Chondrocyte (in vitro differentiated cells): ENCODE data around the gene PPM1G. TPM values are rescaled to one million over a fixed set of nuclear protein-coding genes. Genes with fewer than 3 reads are reported as not detected.
"Not testable (repeated sequence)": the region's sequence is repeated elsewhere in the genome, so short reads cannot be mapped to it uniquely, and the experiment has no call there.

Experiments
- DNase-seq: peaks from one replicate; pipeline ENCODE4 v3.0.0; 2021; ENCODE audit warnings: mixed read lengths, low spot score
- H3K27ac Mint-ChIP-seq: one replicate; pipeline ENCODE4 v1.8.0; 2021; ENCODE audit warnings: mild to moderate bottlenecking, moderate library complexity, mixed read lengths; ENCODE audit not compliant: unreplicated experiment
- H3K27me3 Mint-ChIP-seq: 2 replicates; pipeline ENCODE4 v1.8.0; 2021; ENCODE audit warnings: low read depth, mixed read lengths
- H3K36me3 Mint-ChIP-seq: 2 replicates; pipeline ENCODE4 v1.8.0; 2021; ENCODE audit warnings: low read depth, mixed read lengths
- H3K4me1 Mint-ChIP-seq: 2 replicates; pipeline ENCODE4 v1.8.0; 2021; ENCODE audit warnings: low read depth, mild to moderate bottlenecking, mixed read lengths
- H3K4me3 Mint-ChIP-seq: one replicate; pipeline ENCODE4 v1.8.0; 2021; ENCODE audit warnings: mild to moderate bottlenecking, moderate library complexity, mixed read lengths; ENCODE audit not compliant: unreplicated experiment
- H3K9me3 Mint-ChIP-seq: 2 replicates; pipeline ENCODE4 v1.8.0; 2021; ENCODE audit warnings: low read depth, mixed read lengths
- CTCF ChIP-seq: fragments of 200-600 bp; sonication (generic); IDR thresholded peaks from 2 replicates; pipeline ENCODE4 v1.5.0; 2021; ENCODE audit warnings: antibody characterized with exemption, mild to moderate bottlenecking, moderate library complexity
- total RNA-seq: library from RNA; stranded (reverse); gene quantifications from 3 replicates; pipeline ENCODE4 v1.2.1, GENCODE V29; 2021

Gene PPM1G
- total RNA-seq, 1 donor from 2014 or later = 55.7 TPM

- no peak overlapping the region for H3K4me3 Mint-ChIP-seq
- H3K4me1 Mint-ChIP-seq = peaks cover 9% of the 10 kb centered on the region
- H3K27me3 Mint-ChIP-seq = no peaks in the 10 kb centered on the region
- no peak for DNase-seq
- TF ChIP-seq CTCF = no peak
- no peaks in the 10 kb centered on the region for H3K9me3 Mint-ChIP-seq
- no peak overlapping the region for H3K27ac Mint-ChIP-seq
- H3K36me3 Mint-ChIP-seq = peaks cover 22% of the 10 kb centered on the region
Measured at GRCh38 chr2:27362678-27363420, 46.5 kb downstream of the PPM1G start.

- no peaks in the 10 kb centered on the region for H3K36me3 Mint-ChIP-seq
- peak within 1 kb of the TSS; percentile 99 for H3K4me3 Mint-ChIP-seq
- H3K9me3 Mint-ChIP-seq = no peaks in the 10 kb centered on the region
- peaks cover 39% of the 10 kb centered on the region for H3K4me1 Mint-ChIP-seq
- peak; percentile 98 for DNase-seq
- peak; percentile 10 for TF ChIP-seq CTCF
- peak within 1 kb of the TSS; percentile 100 for H3K27ac Mint-ChIP-seq
- no peaks in the 10 kb centered on the region for H3K27me3 Mint-ChIP-seq
Measured at GRCh38 chr2:27356382-27357181, 52.8 kb downstream of the PPM1G start, which contains the start of gene GTF3C2. TSS of gene GTF3C2 (minus strand) at chr2:27356764. CDS start at chr2:27343554, 13,210 bp downstream.

- TF ChIP-seq CTCF = no peak
- Mint-ChIP-seq H3K27me3 (no peaks in the 10 kb centered on the region), H3K4me3 (peak overlapping the region; percentile 99), H3K36me3 (no peaks in the 10 kb centered on the region), H3K27ac (peak overlapping the region; percentile 100), H3K4me1 (peaks cover 39% of the 10 kb centered on the region), H3K9me3 (no peaks in the 10 kb centered on the region)
- DNase-seq = no peak
Measured at GRCh38 chr2:27356056-27356381, 53.4 kb downstream of the PPM1G start.

- no peak for DNase-seq
- Mint-ChIP-seq H3K27ac (no peak overlapping the region), H3K4me3 (no peak overlapping the region), H3K9me3 (no peaks in the 10 kb centered on the region), H3K27me3 (no peaks in the 10 kb centered on the region), H3K36me3 (no peaks in the 10 kb centered on the region), H3K4me1 (peaks cover 44% of the 10 kb centered on the region)
- TF ChIP-seq CTCF = no peak
Measured at GRCh38 chr2:27354597-27354927, 54.8 kb downstream of the PPM1G start.

- Mint-ChIP-seq H3K27me3 (no peaks in the 10 kb centered on the region), H3K4me1 (peaks cover 44% of the 10 kb centered on the region), H3K36me3 (no peaks in the 10 kb centered on the region), H3K9me3 (no peaks in the 10 kb centered on the region), H3K4me3 (no peak overlapping the region), H3K27ac (no peak overlapping the region)
- no peak for DNase-seq
- no peak for TF ChIP-seq CTCF
Measured at GRCh38 chr2:27353762-27354596, 55.4 kb downstream of the PPM1G start.

- peaks cover 40% of the 10 kb centered on the region for H3K4me1 Mint-ChIP-seq
- H3K27ac Mint-ChIP-seq, H3K27me3 Mint-ChIP-seq, H3K9me3 Mint-ChIP-seq, H3K4me3 Mint-ChIP-seq, H3K36me3 Mint-ChIP-seq, DNase-seq: not testable (repeated sequence)
Measured at GRCh38 chr2:27353386-27353761, 56.0 kb downstream of the PPM1G start.
